Fibroblast of skin of scalp (primary cell): Measurements from ENCODE around the gene MLXIP. TPM values are rescaled to one million over a fixed set of nuclear protein-coding genes. Genes with fewer than 3 reads are reported as not detected.
A peak's percentile ranks its signal among the peaks of the same experiment; 100 is the strongest.
"Not testable (repeated sequence)": the region's sequence is repeated elsewhere in the genome, so short reads cannot be mapped to it uniquely, and the experiment has no call there.

Experiments used
- DNase-seq: peaks from one replicate; pipeline ENCODE4 v3.0.0-alpha.2; 2013
- polyA plus RNA-seq, 2 experiments: library from polyadenylated mRNA; unstranded; fragments of 120-200 nt; gene quantifications; one replicate each; pipeline ENCODE4 v1.2.1, GENCODE V29; 2013; ENCODE audit not compliant: insufficient read length in 2 of 2

Gene MLXIP, protein sequence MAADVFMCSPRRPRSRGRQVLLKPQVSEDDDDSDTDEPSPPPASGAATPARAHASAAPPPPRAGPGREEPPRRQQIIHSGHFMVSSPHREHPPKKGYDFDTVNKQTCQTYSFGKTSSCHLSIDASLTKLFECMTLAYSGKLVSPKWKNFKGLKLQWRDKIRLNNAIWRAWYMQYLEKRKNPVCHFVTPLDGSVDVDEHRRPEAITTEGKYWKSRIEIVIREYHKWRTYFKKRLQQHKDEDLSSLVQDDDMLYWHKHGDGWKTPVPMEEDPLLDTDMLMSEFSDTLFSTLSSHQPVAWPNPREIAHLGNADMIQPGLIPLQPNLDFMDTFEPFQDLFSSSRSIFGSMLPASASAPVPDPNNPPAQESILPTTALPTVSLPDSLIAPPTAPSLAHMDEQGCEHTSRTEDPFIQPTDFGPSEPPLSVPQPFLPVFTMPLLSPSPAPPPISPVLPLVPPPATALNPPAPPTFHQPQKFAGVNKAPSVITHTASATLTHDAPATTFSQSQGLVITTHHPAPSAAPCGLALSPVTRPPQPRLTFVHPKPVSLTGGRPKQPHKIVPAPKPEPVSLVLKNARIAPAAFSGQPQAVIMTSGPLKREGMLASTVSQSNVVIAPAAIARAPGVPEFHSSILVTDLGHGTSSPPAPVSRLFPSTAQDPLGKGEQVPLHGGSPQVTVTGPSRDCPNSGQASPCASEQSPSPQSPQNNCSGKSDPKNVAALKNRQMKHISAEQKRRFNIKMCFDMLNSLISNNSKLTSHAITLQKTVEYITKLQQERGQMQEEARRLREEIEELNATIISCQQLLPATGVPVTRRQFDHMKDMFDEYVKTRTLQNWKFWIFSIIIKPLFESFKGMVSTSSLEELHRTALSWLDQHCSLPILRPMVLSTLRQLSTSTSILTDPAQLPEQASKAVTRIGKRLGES
- 29.4 TPM for polyA plus RNA-seq (2013, experiment 1 of 2; ENCODE audit: insufficient read length)
- 30.6 TPM for polyA plus RNA-seq (2013, experiment 2 of 2; ENCODE audit: insufficient read length)

DNA sequence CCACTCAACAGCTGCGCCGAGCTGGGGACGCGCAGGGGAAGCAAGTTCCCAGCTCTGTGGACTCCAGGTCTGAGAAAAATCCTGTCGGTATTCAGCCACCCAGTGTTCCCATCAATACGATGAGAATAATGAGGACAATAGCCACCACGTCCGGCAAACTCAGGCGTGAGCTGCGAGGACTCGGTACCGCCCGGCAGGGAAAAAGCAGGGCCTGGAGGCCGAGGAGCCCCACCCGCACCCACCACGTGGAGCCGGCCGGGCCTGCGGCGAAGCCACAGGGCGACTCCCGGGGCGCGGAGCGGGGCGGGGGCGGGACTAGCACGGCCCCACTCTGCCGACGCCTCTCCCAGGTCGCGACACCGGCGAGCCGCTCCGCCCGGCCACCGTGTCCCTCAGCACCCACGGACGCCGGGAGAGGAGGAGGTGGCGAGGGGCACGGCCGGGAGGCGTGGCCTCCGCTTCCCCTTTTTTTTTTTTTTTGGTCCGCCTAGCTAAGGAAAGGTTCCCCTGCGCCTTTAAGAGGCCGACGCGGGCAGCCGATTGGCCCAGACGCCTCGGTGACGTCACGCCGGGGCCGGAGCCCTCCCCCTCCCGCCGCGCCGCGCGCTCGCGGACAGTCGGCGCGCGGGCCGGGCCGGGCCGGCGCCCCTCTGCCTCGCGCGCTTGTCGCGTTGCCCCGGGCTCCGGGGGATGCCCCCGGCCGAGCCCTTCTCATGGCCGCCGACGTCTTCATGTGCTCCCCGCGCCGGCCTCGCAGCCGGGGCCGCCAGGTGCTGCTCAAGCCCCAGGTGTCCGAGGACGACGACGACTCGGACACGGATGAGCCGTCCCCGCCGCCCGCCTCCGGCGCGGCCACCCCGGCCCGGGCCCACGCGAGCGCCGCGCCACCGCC, at the start of gene MLXIP:
Gene MLXIP (plus strand): TSS at position 616 of the 892 bp plus-strand sequence. CDS start 98 bp downstream, at position 714.
- peak; percentile 95 for DNase-seq

DNA sequence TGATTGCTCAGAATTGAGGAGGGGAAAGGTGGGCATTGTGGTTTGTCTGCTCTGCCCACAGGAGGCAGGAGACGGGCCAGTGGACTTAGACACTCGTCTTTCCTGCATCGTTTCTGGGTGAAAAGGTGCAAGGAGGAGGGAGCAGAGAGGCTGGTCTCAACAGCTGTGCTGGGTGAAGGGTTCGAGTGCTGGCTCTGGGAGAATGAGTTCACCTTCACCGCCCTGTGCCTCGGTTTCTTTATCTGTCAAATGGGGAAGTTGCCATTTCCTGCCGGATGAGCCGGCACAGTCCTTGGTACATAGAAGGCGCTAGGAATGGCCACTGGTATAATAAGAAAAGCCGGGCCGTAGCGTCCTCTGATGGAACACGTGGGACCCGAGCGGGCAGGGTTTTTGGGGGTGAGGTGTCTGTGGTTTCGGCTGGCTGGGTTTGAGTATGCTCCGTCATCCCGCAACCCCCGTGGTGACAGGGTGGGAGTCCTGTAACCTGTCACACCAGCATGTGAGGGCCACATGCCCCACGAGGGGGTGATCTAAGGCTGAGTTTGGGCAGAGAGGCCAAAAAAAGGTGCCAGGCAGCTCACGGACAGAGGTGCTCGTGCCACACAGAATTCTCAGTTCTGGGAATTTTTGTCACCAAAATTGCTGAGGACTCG, 49.5 kb upstream of the MLXIP start:
- no peak for DNase-seq

DNA sequence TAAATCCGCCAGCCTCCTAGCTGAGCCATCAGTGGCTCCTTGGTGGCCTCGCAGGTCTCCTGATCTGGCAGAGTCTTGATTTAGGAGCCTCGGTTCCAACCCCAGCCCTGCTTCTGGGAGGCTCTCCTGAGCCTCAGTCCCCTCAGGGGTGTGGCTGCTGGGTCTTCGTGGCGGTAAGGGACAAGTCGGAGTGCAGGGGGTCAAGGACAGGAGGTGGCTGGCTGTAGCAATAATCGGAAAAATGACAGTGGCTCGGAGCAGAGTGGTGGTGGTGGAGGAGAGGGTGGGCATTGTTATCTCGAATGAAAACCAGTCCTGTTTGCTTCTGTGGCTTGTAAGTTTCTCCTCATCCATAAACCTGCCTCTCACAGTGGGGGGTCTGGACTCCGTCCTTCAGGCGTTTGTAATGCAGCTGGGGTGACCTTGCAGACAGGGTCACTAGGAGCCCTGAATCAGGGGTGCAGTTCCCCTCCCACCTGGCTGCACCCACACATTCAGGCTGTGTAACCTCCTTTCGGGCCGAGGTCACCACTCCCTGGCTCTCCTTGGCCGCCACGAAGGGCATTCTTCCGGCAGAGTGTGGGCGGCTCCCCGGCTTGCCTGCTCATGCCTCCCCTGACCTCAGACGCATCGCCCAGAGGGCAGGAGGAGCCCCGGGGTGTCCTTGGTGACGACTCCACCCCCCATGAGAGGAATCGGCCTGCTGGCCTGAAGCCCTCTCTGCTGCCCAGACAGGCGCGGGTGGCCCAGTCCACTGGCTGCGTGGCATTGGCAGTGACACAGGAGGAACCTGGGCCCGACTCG, 48.7 kb upstream of the MLXIP start:
- DNase-seq = no peak

DNA sequence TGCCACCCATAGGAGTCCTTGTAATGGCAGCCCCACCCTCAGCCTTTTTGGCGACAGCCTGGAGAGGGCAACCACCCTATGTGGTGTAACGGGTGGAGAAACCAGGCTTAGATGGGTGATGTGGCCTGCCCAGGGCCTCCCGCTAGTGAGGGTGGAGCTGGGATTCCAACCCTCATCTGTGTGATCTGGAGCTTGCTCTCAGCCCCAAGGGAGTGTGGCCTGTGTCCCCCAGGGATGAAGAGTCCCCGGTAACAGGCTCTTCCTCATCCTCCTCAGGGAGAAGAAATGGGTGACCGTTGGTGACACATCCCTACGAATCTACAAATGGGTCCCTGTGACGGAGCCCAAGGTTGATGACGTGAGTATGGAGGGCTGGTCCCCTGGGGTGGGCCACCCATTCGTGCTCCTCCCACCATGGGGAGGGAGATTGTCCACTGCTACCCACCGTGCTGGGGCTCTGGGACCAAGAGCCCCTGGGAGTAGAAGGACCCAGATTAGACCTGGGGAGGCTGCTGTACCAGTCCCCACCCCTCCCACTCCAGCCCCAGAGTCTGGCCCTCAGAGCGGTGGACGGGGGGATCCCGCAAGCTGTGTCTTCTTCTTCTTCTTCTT, 48.0 kb upstream of the MLXIP start:
- no peak for DNase-seq

DNA sequence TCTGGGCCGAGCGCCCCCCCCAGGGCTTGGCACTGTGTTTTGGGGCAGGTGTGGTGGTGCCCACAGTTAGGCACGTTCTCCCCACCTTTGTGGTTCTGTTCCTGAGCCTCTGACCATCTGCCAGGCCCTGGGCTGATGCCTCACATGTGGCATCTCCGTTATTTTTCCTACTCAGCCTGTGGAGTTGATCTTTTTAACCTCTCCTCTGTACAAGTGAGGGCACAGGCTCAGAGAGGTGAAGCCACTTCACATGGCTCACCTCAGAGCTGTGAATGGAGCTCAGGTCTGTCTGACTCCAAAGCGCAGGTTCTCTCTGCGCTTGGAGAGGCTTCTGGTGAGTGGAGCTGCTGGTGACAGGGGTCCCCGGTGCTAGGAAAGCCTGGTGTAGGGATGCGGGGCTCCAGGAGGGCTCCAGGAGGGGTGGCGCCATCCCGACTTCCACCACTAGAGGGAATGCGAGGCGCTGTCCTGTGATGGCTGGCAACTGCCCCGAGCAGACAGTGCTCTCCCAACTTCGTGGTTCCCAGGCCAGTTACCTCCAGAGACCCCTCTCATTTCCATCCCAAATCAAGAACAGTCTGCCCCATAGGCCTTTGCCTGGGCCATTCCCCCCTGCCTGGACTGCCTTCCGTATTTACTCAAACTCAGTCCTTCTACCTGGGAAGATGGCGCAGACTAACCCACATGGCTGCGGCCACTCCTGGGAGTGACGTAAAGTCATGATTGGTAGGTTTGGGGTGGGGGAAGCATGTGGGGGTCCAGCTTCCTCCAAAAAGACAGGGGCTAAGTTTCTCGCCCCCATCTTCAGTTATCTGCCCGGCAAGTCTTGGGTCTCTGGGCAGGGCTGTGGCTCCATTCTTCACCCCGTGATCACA, 47.0 kb upstream of the MLXIP start:
- DNase-seq = peak; percentile 34

DNA sequence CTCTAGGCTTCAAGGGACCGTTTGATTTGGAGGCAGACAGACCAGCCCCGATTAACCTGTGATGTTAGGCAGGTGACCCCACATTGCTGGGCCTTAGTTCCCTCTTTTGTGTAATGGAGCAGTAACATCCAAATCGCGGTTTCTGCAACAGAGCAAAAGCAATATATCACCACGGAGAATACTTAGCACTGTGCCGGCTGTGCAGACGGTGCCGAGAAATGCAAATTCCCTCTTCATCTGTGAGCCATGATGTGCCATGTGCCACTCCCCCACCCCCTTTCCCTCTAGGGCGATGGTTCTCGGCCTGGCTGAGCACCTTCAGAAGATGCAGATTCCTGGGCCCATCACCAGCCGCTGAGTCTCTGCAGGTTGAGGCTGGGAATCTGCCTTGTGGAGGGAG, 46.0 kb upstream of the MLXIP start:
- DNase-seq = no peak

DNA sequence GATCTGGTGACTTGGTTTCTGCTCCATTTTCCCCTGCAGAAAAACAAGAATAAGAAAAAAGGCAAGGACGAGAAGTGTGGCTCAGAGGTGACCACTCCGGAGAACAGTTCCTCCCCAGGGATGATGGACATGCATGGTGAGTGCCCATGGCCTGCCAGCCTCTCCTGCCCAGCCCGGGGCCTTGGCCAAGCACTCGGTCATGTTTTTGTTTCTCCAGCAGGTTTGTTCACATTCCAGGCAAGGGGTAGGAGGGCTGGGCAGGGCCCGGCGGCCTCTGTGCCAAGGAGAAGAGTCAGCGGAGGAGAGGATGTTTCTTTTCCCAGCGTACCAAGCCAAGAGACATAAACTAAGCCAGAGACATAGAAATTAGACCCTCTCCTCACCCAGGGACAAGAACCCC, 43.3 kb upstream of the MLXIP start:
- no peak for DNase-seq

DNA sequence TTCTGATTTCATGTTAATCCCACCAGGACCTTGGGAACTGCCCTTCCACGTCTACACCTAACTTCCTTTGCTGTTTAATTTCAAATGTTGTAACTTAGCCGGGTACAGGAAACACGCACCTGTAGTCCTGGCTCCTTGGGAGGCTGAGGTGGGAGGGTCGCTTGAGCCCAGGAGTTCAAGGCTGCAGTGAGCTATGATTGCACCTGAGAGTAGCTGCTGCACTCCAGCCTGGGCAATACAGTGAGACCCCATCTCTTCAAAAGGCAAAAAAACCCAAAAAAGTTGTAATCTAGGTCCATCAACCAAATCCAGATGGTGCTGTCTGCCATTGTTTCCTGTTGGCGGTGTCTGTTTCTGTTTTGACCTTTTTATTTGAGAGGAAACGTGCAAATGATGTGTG, 42.4 kb upstream of the MLXIP start:
- no peak for DNase-seq

DNA sequence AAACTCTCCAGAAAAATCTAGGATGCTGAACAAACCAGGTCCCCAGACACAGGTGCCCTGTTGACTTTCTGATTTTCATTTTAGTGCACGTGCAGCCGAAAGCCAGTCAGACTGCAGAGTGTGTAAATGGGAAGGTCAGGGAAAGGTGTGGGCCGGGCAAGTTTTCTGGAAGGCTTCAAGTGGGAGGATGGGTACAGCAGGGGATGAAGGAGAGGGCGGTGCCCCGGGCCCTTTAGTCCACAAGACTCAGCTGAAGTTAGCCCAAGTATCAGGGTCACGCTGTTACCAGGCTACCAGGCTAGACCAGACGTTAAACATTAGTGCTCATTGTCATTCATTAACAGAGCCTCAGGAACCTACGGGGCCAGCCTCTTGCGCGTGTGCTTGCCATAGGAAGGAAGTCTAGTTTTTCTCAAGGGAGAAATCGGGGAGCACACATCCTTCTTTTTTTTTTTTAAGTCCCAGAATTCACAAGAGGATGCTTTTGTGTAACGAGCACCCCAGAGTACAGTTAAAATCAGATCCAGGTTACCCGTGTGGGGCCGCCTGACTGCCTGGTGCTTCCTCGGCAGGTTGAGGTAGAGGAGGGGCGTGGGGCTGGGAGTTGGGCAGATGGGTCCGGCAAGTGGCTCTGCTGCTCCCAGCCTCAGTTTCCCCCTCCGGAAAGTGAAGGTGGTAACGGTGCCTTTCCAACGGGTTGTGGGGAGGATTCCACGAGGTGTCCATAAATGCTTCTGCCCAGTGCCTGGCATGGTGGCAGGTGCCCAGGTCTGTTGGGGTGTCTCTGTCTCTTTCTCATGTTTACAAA, 37.8 kb upstream of the MLXIP start:
- no peak for DNase-seq

DNA sequence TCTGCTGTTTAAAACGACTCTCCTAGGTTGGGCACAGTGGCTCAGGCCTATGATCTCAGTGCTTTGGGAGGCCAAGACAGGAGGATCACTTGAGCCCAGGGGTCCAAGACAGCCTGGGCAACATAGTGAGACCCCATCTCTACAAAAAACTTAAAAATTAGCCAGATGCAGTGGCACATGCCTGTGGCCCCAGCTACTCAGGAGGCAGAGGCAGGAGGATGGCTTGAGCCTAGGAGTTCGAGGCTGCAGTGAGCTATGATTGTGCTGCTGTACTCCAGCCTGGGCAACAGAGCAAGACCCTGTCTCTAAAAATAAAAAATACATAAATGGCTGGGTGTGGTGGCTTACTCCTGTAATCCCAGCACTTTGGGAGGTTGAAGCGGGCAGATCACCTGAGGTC, 37.1 kb upstream of the MLXIP start:
- DNase-seq = not testable (repeated sequence)

DNA sequence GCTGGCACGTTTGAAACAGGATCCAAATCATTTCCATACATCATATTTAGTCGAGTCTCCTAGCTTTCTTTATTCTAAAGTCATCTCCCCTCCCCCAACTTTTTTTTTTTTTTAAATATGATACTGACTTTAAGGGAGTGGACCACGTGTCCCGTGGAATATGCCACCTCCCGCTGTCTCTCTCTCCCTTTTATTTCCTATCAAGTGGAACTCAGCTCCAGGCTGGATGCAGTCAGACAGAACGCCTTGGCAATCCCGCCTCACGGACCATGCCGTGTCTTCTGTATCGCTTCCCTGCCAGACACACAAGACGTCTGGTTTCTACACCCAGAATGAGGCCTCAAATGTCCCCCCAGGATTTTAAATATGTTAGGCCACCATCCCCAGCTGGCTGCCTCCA, 35.6 kb upstream of the MLXIP start:
- DNase-seq = no peak

DNA sequence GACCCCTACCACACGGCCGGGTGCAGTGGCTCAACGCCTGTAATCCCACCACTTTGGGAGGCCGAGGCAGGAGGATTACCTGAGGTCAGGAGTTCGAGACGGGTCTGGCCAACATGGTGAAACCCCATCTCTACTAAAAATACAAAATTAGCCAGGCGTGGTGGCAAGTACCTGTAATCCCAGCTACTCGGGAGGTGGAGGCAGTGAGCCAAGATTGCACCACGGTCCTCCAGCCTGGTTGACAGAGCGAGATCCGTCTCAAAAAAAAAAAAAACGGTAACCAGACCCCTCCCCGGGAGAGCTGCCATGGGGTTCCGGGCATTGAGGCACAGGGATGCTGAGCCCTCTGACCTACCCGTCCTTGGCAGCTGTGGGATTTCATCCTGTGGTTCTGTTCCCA, 35.1 kb upstream of the MLXIP start:
- no peak for DNase-seq

DNA sequence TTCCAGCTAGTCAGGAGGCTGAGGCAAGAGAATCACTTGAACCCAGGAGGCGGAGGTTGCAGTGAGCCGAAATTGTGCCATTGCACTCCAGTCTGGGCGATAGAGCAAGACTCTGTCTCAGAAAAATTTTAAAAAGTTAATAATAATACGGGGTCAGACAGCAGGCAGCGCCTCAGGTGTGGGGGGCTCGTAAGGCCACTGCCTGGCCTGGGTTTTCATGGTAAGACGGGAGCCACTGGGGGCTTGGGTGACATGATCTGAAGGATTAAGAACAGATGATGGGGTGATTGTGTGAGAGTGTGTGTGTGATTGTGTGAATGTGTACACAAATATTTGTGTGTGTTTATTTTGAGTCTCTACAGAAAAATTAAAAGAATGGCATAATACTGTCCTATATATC, 33.3 kb upstream of the MLXIP start:
- DNase-seq = no peak

DNA sequence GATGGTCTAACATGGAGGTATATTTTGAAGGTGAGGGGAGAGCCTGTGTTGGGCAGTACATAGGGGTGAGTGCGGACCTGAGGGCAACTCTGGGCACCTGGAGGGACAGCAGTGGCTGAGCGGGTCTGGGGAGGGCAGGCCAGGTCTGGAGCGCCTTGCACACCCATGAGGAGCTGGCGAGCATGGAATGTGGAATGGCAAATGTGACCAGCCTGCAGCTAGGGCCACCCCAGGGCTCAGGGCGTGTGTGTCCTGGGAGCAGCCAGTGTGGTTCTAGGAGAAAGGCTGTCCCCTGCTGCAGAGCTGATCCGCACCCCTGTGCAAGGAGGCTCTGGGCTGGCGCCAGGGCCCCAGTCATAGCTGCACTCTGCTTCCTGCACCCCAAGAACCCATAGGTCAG, 32.4 kb upstream of the MLXIP start:
- no peak for DNase-seq

DNA sequence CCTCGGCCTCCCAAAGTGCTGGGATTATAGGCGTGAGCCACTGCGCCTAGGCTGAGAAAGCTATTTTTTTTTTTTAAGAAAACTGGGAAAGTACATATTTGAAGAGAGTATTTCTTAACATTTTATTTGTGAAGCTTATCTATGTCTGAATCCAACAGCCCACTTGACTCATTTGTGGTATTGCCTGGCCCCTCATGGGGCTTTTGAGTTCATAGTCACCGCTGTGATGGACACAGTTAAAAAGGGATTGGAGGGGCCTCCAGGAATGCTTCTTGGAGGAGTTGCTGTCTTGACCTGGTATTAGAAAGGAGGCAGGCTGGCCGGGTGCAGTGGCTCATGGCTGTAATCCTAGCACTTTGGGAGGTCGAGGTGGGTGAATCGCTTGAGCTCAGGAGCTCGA, 30.4 kb upstream of the MLXIP start:
- DNase-seq = peak; percentile 57

DNA sequence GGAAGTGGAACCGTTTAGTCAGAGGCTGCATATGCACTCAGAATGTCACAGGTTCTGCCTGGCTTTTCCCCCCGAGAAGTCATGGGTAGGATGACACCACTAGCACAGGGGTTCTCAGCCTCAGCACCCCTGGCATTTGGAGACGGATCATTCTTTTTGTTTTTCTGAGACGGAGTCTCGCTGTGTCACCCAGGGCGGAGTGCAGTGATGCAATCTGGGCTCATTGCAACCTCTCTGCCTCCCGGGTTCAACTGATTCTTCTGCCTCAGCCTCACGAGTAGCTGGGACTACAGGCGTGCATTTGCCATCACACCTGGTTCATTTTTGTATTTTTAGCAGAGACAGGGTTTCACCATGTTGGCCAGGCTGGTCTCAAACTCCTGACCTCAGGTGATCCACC, 28.7 kb upstream of the MLXIP start:
- DNase-seq = no peak

DNA sequence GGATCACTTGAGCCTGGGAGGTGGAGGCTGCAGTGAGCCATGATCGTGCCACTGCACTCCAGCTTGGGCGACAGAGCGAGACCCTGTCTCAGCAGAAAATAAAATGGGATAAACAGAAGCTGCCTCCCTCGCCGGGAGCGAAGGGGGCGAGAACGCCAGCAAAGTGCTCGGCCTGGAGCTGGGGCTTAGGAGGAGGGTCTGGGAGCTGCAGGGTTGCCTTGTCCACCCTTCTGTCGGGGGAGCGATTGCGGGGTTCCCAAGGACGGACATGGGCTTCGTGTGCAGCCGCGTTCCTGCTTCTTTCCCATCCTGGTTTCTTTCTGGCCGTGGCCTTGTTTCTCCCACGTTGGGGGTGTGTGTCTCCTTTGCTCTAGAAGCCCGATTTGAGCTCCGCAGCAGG, 27.9 kb upstream of the MLXIP start:
- DNase-seq = no peak

DNA sequence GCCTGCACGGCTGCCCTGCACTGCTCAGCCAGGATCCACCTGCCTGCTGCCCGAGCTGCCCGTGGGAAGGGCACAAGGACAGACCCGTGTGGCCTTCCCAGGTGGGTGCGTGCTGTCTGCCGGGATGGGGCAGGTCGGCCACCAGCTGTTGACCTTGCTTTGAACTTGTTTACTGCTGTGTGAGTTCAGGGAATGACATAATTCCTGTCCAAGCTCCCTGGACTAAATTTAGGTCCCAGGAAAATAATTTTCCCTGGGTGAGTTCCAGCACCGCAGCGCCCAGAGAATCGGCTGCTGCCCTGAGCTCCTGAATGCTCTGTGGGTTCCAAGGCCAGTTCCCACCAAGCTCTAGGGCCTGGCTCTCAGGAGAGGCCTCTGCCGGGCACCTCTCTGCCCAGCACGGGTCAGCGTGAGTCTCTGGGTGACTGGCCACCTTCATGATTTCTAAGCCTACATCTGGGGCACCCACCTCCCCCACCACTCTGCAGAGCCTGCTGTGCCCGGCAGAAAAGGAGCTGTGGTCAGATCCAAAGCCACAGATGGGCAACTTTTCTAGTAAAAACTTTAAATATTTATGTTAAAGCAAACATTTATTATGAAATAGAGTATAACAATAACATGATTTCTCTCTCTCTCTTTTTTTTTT, 27.2 kb upstream of the MLXIP start:
- no peak for DNase-seq
